GM18517 (cell line): Measurements from ENCODE around the gene GPAT2.
"Not testable (repeated sequence)": the region's sequence is repeated elsewhere in the genome, so short reads cannot be mapped to it uniquely, and the experiment has no call there.

Experiments
- ATAC-seq: cut with Tn5 transposase; IDR thresholded peaks from one replicate; pipeline ENCODE4 v1.9.1; 2021; ENCODE audit warnings: mild to moderate bottlenecking, moderate library complexity; ENCODE audit not compliant: unreplicated experiment

The GPAT2 gene, protein sequence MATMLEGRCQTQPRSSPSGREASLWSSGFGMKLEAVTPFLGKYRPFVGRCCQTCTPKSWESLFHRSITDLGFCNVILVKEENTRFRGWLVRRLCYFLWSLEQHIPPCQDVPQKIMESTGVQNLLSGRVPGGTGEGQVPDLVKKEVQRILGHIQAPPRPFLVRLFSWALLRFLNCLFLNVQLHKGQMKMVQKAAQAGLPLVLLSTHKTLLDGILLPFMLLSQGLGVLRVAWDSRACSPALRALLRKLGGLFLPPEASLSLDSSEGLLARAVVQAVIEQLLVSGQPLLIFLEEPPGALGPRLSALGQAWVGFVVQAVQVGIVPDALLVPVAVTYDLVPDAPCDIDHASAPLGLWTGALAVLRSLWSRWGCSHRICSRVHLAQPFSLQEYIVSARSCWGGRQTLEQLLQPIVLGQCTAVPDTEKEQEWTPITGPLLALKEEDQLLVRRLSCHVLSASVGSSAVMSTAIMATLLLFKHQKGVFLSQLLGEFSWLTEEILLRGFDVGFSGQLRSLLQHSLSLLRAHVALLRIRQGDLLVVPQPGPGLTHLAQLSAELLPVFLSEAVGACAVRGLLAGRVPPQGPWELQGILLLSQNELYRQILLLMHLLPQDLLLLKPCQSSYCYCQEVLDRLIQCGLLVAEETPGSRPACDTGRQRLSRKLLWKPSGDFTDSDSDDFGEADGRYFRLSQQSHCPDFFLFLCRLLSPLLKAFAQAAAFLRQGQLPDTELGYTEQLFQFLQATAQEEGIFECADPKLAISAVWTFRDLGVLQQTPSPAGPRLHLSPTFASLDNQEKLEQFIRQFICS

GRCh38 chr2:96034792-96035191, at the start of gene GPAT2:
Gene GPAT2, minus strand, starts transcription at chr2:96034916. Its CDS starts 2,557 bp downstream, at chr2:96032359.
- ATAC-seq = not testable (repeated sequence)

DNA sequence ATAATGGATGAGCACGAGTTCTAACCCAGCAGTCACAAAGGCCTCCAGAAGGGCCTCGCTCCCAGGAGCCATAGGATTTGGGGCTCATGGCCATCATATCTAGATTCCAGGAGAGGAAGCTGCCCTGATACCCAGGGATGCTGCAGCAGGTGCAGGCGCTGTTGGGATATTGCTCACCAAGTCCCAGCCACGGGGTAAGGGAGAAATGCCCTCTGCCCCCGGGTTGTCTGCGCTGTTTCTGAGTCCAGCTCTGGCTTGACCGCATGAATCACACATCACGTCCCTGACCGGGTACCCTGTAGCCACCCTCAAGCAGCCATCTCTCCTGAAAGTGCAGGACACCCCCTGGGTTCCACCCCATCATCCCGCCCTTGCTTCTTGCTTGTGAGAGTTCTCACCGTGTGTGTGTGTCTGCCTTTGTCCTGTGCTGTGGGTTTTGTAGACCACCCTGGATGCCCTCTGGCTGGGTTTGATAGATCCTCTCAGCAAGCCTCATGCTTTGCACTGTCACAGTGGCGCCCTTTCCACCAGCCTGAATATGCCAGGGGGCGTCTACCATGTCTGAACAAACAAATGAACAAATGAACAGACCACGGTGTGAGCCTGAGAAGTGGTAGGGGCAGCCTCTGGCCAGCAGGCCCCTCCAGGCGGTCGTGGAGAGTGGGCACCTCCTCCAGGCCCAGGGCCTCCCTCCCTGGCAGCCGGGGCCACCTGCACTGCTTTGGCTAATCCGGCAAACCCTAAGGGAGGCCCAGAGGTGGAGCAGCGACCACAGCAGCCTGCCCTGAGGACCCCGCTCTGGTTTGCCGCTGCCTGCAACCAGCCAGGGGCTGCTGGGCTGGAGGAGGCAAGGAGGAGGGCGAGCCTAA, 49.5 kb upstream of the GPAT2 start:
- no peak for ATAC-seq

GRCh38 chr2:96083064-96083939, 48.6 kb upstream of the GPAT2 start:
- ATAC-seq = no peak

GRCh38 chr2:96082211-96083063, 47.7 kb upstream of the GPAT2 start:
- ATAC-seq = no peak

- no peak for ATAC-seq
These were observed 46.3 kb upstream of the GPAT2 start for GRCh38 chr2:96081042-96081441.

GRCh38 chr2:96075199-96075771, 40.6 kb upstream of the GPAT2 start:
- ATAC-seq = no peak

DNA sequence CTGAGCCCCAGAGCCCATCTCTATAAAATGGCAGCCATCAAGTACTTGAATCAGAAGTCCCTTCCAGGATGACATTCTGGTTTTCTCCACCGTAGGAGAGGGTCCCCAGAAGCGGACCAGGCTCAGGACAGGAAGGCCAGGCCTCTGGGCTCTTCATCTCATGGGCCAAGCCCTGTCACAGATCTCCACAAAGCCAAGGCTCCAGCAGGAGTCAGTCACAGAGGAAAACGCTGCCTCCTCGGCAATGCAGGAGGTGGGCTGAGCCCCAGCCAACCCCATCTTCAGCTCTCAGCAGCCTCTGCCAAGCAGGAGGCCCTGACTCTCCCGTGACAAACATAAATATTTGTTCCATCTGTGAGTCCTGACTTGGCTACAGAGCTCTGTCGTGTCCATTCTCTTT, 39.4 kb upstream of the GPAT2 start:
- no peak for ATAC-seq

- ATAC-seq = no peak
These were observed 38.6 kb upstream of the GPAT2 start for GRCh38 chr2:96073170-96073775.

GRCh38 chr2:96072746-96073145, 38.0 kb upstream of the GPAT2 start:
- no peak for ATAC-seq

DNA sequence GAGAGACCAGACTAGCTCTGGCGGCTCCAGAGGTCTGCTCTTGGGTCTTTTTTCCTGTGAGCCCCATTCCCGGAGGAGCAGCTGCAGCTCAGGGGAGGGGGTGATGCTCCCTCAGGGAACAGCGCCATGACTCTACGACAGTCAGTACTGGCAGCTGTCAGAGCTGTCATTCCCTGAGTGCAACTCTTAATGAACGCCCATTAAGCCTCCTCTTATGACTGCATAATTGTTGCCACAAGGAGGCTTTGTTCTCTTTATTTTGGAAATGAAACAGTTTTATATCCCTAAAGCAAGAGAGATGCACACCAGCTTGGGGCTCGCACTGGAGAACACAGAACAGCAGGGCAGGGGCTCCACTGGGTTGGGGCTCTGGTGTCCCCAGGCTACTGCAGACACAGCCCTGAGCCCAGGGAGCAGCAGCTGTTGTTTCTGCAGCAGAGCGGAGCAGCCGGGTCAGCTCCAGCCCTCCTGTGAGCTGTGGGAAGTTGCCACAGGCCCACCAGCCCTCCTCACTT, 37.3 kb upstream of the GPAT2 start:
- not testable (repeated sequence) for ATAC-seq

GRCh38 chr2:96071087-96071976, 36.6 kb upstream of the GPAT2 start:
- not testable (repeated sequence) for ATAC-seq

- not testable (repeated sequence) for ATAC-seq
These were observed 35.6 kb upstream of the GPAT2 start for GRCh38 chr2:96070351-96070750.

DNA sequence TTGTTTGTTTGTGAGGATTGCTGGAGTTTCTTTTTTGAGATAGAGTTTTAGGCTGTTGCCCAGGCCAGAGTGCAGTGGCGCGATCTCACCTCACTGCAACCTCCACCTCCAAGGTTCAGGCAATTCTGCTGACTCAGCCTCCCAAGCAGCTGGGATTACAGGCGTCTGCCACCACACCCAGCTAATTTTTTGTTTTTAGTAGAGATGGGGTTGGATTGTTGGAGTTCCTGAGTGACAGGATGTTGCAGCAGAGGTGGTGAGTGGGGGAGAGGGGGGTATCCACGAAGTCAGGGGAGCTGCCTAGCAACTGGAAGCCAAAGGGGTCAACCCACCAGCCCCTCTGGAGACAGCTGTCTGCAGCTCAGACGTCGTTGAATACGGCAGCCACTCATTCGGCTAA, 35.2 kb upstream of the GPAT2 start:
- ATAC-seq = not testable (repeated sequence)

DNA sequence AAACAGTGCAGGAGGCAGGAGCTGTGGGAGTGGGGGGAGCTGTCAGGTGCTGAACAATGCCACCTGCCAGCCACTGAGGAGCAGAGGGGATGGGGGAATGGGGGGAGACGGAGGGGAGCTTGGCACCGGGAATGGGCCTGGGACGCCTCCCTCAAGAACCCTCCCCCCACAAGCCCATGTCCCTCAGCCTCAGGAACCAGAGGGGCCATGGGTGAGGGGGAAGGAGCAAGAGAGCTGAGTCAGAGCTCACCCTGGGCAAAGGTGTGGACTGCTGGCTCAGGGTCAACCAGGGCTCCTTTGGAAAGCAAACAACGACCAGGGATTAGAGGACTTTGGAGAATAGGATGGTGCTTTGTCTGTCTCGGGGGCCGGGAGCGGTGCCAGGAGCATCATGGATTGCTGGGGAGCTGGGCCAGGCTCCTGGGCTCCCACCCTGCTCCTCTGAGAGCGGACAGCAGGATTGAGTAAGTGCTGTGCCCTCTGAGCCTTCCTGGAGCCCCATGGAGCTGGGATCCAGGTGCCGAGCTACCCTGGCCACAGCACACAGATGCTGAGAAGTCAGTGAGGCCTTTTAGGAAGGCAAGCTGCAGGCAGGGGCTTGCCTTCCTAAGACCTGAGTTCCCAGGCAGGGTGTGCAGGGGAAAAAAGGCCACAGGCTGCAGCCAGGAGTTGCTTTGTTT, 33.3 kb upstream of the GPAT2 start:
- not testable (repeated sequence) for ATAC-seq

DNA sequence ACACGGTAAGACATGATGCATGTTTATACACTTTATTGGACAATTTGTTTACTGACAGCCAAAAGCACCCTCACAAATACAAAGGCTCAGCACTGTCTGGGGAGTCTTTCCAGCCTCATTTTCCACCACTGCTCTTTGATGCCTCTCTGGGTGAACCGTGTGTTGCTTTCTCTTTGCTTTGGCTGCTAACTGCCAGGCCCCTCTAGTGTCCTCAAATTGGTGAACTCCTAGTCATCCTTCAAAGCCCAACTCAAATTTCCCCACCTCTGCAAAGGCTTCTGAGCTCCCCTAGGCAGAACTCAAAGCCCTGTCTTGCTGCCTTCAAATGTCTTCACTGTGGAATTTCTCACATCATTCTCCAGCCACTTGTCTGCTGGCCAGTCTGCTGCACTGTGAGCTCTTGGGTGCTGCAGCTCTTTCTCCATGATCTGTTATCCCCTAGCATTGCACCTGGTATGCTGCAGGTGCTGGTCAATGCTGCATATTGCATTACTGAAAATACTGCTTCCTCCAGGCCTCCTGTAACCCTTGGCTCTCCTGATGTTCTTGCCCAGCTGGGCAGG, 32.5 kb upstream of the GPAT2 start:
- not testable (repeated sequence) for ATAC-seq

GRCh38 chr2:96066511-96066910, 31.8 kb upstream of the GPAT2 start:
- not testable (repeated sequence) for ATAC-seq
